Measurements from ENCODE around the gene TBK1. TPM values are rescaled to one million over a fixed set of nuclear protein-coding genes. Genes with fewer than 3 reads are reported as not detected.

Gene TBK1
- total and polyA plus RNA-seq, 9 of the 15 experiments (the other 6 are each of a cell fraction or from before 2014, with no cell fraction given): 20.4 to 42.0 (median 27.8) TPM

GRCh38 chr12:64501486-64501885 is 49.6 kb downstream of the TBK1 start:
- ATAC-seq: no peak
- no peak for DNase-seq (ENCODE audit: extremely low read depth in 1 of 4, low spot score in 3 of 4)
- Histone ChIP-seq H4K20me1 (replicated peaks; ENCODE audit: control insufficient read depth, insufficient read depth, low read length) (no peaks in the 10 kb centered on the region), H3K27me3 (ENCODE audit: control insufficient read depth in 2 of 2, insufficient read depth in 2 of 2, low read length in 2 of 2) (no peaks in the 10 kb centered on the region), H3K27ac (ENCODE audit: extremely low read depth, low read depth, low read length) (no peak overlapping the region), H3K4me2 (ENCODE audit: insufficient read depth, low read length) (no peak overlapping the region), H3K79me2 (ENCODE audit: control insufficient read depth, insufficient read depth, low read length) (no peaks in the 10 kb centered on the region), H2AFZ (ENCODE audit: low read depth, low read length) (no peak overlapping the region), H3K36me3 (ENCODE audit: control insufficient read depth, insufficient read depth, low read length) (peaks cover 40% of the 10 kb centered on the region), H3K9me3 (replicated peaks; ENCODE audit: control insufficient read depth, insufficient read depth, low read depth, low read length) (no peaks in the 10 kb centered on the region), H3K9me1 (ENCODE audit: control insufficient read depth, insufficient read depth, low read length) (no peaks in the 10 kb centered on the region), H3K9ac (ENCODE audit: insufficient read depth in 1 of 2, low read depth in 2 of 2, low read length in 2 of 2) (no peak overlapping the region), H3K4me1 (replicated peaks in 1 of 2; ENCODE audit: control insufficient read depth in 2 of 2, insufficient read depth in 2 of 2, low read length in 2 of 2) (no peaks in the 10 kb centered on the region), H3K4me3 (no peak overlapping the region)
- in situ Hi-C loops (cut with MboI): no loop called here
- TSS peak; percentile 48 for BruUV-seq (replicated peaks)
- ChIA-PET CTCF (ENCODE audit: low intra/inter-chr PET ratio) (no interaction called here), POLR2A (no interaction called here)
- WGBS (ENCODE audit: insufficient coverage, low coverage, missing lambda C conversion rate): 93% methylated on average over 7 of the region's 7 CpGs
- TF ChIP-seq SREBF1 (IDR thresholded peaks at IDR 0.05; ENCODE audit: borderline replicate concordance, low read depth, low read length) (no peak), SRSF9 (IDR thresholded peaks at IDR 0.05; ENCODE audit: borderline replicate concordance, low read depth, low read length) (no peak), ZNF764 (CRISPR knock-in tag; IDR thresholded peaks at IDR 0.05; ENCODE audit: low read depth) (no peak), ZNF23 (CRISPR knock-in tag; IDR thresholded peaks at IDR 0.05) (no peak), ZC3H4 (CRISPR knock-in tag; IDR thresholded peaks at IDR 0.05; ENCODE audit: borderline replicate concordance) (no peak), FIP1L1 (IDR thresholded peaks at IDR 0.05; ENCODE audit: low read depth, low read length, poor library complexity, severe bottlenecking) (no peak), POLR2G (IDR thresholded peaks at IDR 0.05; ENCODE audit: low read depth, low read length) (no peak)
- intact Hi-C loops (cut with micrococcal nuclease): no loop called here
- FAIRE-seq: no peak
